ENCODE data around the gene DTYMK. TPM values are rescaled to one million over a fixed set of nuclear protein-coding genes. Genes with fewer than 3 reads are reported as not detected.
"Not testable (repeated sequence)": the region's sequence is repeated elsewhere in the genome, so short reads cannot be mapped to it uniquely, and the experiment has no call there.

DTYMK gene
- polyA plus RNA-seq, 12 donors, result 19.5 to 40.7 (median 24.9) TPM; not detected in 1

GRCh38 chr2:241673797-241674725, 12.6 kb downstream of the DTYMK start:
- no peak for DNase-seq

GRCh38 chr2:241673189-241673663, 13.4 kb downstream of the DTYMK start:
- no peak for DNase-seq

GRCh38 chr2:241672243-241673188, 14.1 kb downstream of the DTYMK start:
- DNase-seq, result no peak

DNA sequence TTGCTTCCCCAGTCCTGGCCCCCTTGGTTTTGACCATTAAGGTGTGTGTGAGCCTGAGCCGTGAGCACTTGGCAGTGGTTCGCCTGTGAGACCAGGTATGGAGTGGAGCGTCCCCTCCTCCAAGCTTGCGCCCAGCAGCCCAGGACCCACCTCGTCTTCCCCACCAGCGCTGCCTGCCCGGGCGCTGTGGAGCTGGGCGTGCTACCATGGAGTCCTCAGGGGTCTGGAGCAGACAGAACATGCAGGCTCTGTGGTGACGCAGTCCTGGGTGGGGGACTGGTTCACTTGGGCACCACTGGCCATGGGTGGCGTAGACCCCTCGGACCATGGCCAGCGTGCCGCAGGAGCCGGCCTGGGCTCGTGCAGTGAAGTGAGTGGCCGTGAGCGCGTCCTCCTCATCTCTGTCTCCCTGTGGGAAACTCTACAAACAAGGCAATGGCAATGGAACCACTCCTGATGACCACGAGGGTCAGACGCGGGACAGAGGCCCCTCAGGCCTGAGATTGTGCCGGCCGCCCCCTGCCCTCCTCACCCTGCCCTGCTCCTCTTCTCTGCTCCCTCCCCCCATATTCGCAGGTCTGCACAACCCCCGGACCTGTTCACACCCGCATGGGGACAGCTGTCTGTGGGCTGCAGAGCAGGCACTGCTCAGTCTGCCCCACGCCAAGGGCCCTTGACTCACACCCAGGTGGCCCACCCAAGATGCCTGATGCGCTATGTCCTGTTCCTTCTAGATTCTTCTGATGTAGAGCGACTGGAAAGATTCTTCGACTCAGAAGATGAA, 15.0 kb downstream of the DTYMK start:
- DNase-seq, result no peak

GRCh38 chr2:241670333-241671110, 16.1 kb downstream of the DTYMK start:
- no peak for DNase-seq

DNA sequence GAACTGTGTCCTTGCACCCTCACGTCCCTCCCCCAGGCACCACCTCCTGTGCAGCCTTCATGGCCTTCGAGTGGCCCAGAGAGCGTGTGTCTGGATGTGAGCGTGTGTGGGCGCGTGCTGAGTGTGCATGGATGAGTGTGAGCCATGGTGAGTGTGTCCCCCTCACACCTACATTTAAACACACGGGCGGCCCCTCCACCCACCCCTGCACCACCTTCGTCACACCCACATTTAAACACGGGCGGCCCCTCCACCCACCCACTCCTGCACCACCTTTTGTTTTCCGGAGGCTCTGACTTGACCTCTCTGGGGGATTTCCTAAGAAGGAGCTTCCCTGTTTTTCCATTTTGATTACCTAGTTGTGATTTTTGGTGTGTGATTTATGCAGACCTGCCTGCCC, 17.8 kb downstream of the DTYMK start:
- DNase-seq, result no peak

DNA sequence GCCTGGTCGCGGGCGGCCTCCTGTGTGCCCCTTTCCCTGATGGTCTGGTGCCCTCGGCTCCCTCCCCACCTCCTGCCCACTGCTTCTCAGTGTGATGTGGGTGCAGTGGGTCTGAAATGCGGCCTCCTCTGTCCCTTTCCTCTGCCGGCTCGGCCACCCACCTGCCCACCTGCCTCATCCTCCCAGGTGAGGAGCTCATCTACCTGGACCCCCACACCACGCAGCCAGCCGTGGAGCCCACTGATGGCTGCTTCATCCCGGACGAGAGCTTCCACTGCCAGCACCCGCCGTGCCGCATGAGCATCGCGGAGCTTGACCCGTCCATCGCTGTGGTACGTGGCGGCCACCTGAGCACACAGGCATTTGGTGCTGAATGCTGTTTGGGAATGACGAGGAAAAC, 18.3 kb downstream of the DTYMK start:
- DNase-seq, result no peak

DNA sequence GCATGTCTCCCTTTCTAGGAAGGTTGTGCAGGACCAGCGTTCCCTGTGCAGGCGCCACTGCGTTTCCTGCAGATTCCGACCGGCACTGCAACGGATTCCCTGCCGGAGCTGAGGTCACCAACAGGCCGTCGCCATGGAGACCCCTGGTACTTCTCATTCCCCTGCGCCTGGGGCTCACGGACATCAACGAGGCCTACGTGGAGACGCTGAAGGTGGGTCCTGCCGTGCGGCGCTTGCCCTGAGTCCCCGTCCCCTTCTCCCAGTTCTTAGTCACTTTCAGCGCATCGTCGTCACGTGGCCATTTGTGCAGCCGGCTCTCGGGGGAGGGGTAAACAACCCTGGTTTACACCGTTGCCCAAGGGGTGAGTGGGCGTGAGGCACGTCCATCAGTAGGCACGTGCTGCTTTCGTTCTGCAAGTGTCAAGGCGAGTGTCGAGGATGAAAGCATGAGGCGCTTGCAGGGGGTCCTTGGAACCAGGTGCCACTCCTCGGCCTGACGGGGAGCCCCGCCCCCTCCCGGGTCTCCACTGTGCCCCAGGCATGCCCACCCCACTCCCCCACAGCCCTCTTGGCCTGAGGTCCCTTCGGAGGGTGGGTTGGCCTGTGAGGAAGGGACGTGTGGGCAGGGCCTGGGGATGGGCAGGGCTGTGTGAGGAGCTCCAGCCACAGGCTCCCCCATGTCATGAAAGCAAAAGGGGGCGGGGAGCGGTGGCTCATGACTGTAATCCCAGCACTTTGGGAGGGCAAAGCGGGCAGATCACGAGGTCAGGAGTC, 19.8 kb downstream of the DTYMK start:
- no peak for DNase-seq

DNA sequence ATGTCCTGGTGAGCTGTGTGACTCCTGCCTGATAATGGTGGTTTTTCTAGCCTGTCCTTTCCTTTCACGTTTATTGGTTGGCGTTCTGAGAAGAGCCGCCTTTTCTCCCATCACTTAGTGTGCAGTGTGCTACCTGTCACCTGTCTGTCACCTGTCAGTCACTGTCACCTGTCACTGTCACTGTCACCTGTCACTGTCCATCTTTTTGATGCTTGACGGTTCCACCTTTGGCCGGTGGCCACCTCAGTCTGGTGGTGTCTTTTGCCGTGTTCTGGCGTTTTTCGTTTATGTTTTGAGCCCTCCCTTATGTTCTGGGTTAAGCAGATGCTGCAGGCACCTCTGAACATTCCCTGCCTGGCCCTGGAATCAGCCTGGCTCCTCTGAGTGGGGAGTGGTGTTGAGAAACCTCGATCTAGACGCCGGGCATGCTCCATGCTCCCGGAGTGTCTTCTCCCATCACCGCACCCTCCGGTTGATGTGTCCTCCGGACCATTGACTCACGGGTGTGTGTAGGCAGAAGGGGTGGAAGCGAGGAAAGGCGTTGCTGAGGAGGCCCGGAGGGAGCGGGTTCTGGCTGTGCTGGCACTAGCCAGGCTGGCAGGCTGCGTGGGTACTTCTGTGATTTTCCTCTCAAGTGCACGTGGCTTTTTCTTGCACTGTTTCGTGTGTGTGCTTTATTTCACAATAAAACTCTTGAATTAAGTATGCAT, 20.7 kb downstream of the DTYMK start:
- DNase-seq, result no peak

GRCh38 chr2:241662731-241663130, 23.9 kb downstream of the DTYMK start:
- not testable (repeated sequence) for DNase-seq

DNA sequence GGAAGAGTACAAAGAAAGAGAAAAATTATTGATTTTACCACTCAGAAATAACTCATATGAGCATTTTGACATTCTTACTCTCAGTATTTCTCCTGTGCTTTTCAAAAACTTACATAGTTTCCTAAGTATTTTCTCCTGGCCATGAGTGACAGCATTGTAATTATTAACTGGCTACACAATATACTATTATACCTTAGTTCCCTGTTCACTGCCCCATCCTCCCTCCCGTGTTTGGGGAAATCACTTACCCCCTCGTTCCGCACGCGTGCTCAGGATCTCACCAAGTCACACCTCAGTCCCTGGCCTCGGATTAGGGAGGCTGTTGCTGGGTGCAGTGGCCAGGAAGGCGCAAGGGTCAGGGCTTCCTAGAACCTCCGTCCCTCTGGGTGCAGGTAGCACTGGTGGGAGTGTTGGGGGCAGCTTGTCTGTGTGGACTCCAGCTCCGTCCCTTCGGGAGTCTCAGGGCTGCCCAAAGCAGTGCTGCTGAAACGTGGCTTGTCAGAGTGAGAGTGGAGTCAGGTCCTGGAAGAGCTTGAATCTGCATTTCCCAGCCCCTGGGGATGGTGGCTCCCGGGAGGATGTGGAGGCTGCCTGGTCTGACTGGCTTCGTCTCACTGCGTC, 25.9 kb downstream of the DTYMK start:
- DNase-seq, result no peak

DNA sequence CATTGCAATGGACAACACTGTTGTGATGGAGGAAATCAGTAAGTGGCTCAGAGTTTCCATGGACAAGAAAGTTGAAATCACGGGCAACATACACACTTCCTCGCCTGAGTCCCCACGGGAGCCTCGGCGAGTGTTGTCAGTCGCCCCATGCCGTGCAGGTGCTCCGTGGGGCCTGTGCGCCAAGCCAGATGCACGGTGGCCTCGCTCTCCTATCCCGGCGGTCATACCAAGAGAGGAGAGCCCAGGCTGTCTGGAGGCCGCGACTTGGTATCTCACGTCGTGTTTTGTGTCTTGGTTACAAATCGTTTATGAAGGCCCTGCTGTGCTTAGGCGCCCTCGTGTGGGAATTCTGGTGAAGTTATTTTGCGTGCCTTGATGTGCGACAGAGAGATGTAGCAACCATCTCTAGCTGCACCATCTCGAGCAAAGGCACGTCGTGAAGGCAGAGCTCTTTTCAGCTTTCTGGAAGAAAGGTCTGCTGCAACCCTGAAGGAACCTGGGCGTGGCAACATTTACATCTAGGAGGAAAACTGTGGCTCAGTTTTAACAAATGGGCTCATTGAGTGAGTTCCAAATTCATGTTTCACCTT, 27.4 kb downstream of the DTYMK start:
- peak; percentile 77 for DNase-seq

DNA sequence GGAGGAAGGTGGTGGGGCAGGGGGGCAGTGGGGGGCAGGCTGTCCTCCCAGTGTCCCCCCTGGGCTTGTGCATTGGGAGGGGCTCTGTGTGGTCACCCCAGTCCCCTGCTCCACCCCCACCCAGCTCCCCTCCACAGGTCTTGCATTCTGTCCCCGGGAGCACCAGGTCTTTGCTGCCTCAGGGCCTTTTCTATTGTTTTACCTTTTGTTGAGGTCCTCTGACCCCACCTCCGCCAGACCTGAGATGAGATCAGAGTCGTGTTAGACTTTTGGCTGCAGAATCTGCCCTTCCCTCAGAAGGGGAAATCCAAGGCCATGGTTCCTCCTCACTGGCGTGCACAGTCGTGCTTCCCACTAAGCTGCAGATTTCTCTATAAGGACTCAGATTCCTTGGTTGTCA, 28.3 kb downstream of the DTYMK start:
- DNase-seq, result no peak

GRCh38 chr2:241657786-241658254, 28.8 kb downstream of the DTYMK start:
- no peak for DNase-seq

- DNase-seq, result no peak
These were observed 30.3 kb downstream of the DTYMK start for GRCh38 chr2:241656190-241656741.

GRCh38 chr2:241655516-241656189, 31.0 kb downstream of the DTYMK start:
- DNase-seq, result no peak

DNA sequence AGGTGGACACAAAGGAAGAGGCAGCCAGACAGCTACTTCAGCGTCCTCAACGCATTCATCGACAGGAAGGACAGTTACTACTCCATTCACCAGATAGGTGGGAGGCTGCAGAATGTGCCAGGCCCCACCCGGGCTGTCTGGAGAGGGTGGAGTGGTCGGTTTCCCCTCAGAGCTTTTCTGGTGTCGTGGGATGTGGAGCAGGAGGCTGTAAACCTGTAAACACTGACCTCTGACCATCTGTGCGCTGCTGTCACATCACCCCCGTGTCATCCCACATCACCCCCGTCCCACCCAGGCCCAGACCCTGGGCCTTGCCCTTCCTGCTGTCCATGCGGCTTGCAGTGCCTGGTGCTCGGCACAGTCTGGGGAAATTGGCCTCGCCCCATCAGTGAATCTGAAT, 32.1 kb downstream of the DTYMK start:
- DNase-seq, result no peak

Measured in muscle of arm (tissue), 12 donors.